ENCODE data around the gene SLC25A25. TPM values are rescaled to one million over a fixed set of nuclear protein-coding genes. Genes with fewer than 3 reads are reported as not detected.

SLC25A25 gene
- total and polyA plus RNA-seq, 10 of the 15 experiments (the other 5 are each of a cell fraction or from before 2014, with no cell fraction given): 0.04 to 17.1 (median 12.4) TPM; not detected in 1

DNA sequence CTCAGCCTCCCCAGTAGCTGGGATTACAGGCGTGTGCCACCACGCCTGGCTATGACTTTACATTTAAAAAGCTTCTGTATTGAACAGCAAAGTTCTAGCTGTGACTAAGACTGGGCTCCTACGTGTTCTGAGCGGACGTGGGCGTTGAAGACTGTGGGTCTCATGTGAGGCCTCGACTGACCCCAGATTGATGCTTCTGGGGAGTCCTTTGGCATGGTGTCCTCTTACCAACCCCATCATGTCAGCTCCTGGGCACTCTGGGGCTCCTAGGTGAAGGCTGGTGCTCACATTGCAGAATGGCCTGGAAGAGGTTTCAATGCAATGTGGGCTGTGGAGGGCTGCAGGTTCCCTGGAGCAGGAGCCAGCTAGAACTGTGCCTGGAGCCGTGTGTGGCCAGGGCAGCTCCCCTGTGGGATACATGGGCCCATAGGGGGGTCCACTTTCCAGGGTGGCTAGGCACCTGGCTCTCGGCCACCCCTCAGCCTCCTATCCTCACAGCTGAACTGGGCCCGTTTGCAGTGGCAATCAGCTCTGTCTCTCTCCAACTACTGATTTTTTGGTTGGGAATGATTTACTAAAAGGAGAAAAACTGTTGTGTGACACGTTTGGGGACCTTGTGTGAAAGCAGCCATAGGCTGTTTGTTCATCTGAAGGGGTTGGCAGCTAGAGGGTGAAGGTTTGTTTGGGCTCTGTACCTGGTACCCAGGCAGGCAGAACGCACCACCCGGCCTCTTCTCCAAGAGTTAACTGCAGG, 29.7 kb downstream of the SLC25A25 start:
- intact Hi-C loops (cut with micrococcal nuclease; ENCODE audit: unreplicated experiment) (no loop called here), in situ Hi-C loops (cut with MboI) (no loop called here)
- Histone ChIP-seq H3K9me3 (replicated peaks; ENCODE audit: control insufficient read depth, insufficient read depth, low read length) (no peaks in the 10 kb centered on the region), H2AFZ (ENCODE audit: control insufficient read depth, low read depth, low read length) (no peak overlapping the region), H4K20me1 (ENCODE audit: control insufficient read depth, insufficient read depth) (peaks cover 3% of the 10 kb centered on the region; the same call in 1 of the 2 replicates), H3K9ac (ENCODE audit: control insufficient read depth, insufficient read depth, low read length) (no peak overlapping the region), H3K4me2 (ENCODE audit: control insufficient read depth, insufficient read depth) (no peak overlapping the region), H3K27ac (ENCODE audit: control insufficient read depth, insufficient read depth) (no peak overlapping the region), H3K4me1 (ENCODE audit: control insufficient read depth, insufficient read depth, low read length) (peaks cover 22% of the 10 kb centered on the region), H3K27me3 (replicated peaks in 1 of 2; ENCODE audit: control insufficient read depth in 2 of 2, insufficient read depth in 2 of 2, low read length in 1 of 2) (no peaks in the 10 kb centered on the region), H3K4me3 (no peak overlapping the region), H3K36me3 (ENCODE audit: control insufficient read depth in 2 of 2, insufficient read depth in 2 of 2, low read length in 1 of 2) (peaks cover 12 to 23% of the 10 kb centered on the region in 2 experiments; a peak in 3 of 4 replicates), H3K79me2 (ENCODE audit: control insufficient read depth, insufficient read depth, low read length) (peaks cover 24% of the 10 kb centered on the region)
- DNase-seq (ENCODE audit: low read depth, low spot score): no peak
- ChIA-PET POLR2A (interaction anchor here (1.0 kb wide), 2 partner anchors 9 to 34 kb away, joined by 3 read pairs; no protein-coding TSS in a partner anchor), CTCF (interaction anchor here (0.9 to 2.3 kb wide), 5 partner anchors 18 to 408 kb away, joined by 3 to 10 read pairs (median 3); no protein-coding TSS in a partner anchor), RAD21 (ENCODE audit: unreplicated experiment) (no interaction called here), SMC1A (ENCODE audit: uncharacterized antibody, unreplicated experiment) (no interaction called here)
- BruUV-seq (replicated peaks): no TSS peak
- 80% methylated on average over 13 of the region's 13 CpGs for WGBS (ENCODE audit: insufficient coverage, insufficient replicate concordance, low lambda C conversion rate, missing lambda C conversion rate)
- ATAC-seq: no peak
- no peak for FAIRE-seq
- TF ChIP-seq SMAD1 (IDR thresholded peaks at IDR 0.05; ENCODE audit: low read depth, partially characterized antibody) (no peak), KLF5 (IDR thresholded peaks at IDR 0.05; ENCODE audit: partially characterized antibody) (no peak), CBX3 (IDR thresholded peaks at IDR 0.05; ENCODE audit: borderline replicate concordance, low read depth) (no peak), RELA (IDR thresholded peaks at IDR 0.05; ENCODE audit: borderline replicate concordance, partially characterized antibody) (no peak), TARDBP (IDR thresholded peaks at IDR 0.05; ENCODE audit: borderline replicate concordance) (no peak), TAF1 (IDR thresholded peaks at IDR 0.05; ENCODE audit: borderline replicate concordance, low read depth, low read length) (no peak), PAX8 (IDR thresholded peaks at IDR 0.05) (no peak), ZNF207 (IDR thresholded peaks at IDR 0.05; ENCODE audit: borderline replicate concordance) (no peak), CHD1 (IDR thresholded peaks at IDR 0.05; ENCODE audit: low read depth, low read length) (no peak), NFIC (IDR thresholded peaks at IDR 0.05; ENCODE audit: low read depth, low read length) (no peak), WRNIP1 (IDR thresholded peaks at IDR 0.05; ENCODE audit: borderline replicate concordance, low read depth, low read length) (no peak), EP300 (IDR thresholded peaks at IDR 0.05; ENCODE audit: borderline replicate concordance in 1 of 2, control insufficient read depth in 1 of 2, low read depth in 2 of 2, low read length in 2 of 2) (no peak), CHD2 (IDR thresholded peaks at IDR 0.05; ENCODE audit: borderline replicate concordance, low read depth, low read length) (no peak), JUNB (IDR thresholded peaks at IDR 0.05) (no peak), TCF3 (IDR thresholded peaks at IDR 0.05; ENCODE audit: borderline replicate concordance, insufficient read depth, low read depth, low read length) (no peak)
- TF ChIP-seq, protein P1, sequence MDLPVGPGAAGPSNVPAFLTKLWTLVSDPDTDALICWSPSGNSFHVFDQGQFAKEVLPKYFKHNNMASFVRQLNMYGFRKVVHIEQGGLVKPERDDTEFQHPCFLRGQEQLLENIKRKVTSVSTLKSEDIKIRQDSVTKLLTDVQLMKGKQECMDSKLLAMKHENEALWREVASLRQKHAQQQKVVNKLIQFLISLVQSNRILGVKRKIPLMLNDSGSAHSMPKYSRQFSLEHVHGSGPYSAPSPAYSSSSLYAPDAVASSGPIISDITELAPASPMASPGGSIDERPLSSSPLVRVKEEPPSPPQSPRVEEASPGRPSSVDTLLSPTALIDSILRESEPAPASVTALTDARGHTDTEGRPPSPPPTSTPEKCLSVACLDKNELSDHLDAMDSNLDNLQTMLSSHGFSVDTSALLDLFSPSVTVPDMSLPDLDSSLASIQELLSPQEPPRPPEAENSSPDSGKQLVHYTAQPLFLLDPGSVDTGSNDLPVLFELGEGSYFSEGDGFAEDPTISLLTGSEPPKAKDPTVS (IDR thresholded peaks at IDR 0.05; ENCODE audit: low read depth, low read length): no peak
- TF ChIP-seq, protein P2, sequence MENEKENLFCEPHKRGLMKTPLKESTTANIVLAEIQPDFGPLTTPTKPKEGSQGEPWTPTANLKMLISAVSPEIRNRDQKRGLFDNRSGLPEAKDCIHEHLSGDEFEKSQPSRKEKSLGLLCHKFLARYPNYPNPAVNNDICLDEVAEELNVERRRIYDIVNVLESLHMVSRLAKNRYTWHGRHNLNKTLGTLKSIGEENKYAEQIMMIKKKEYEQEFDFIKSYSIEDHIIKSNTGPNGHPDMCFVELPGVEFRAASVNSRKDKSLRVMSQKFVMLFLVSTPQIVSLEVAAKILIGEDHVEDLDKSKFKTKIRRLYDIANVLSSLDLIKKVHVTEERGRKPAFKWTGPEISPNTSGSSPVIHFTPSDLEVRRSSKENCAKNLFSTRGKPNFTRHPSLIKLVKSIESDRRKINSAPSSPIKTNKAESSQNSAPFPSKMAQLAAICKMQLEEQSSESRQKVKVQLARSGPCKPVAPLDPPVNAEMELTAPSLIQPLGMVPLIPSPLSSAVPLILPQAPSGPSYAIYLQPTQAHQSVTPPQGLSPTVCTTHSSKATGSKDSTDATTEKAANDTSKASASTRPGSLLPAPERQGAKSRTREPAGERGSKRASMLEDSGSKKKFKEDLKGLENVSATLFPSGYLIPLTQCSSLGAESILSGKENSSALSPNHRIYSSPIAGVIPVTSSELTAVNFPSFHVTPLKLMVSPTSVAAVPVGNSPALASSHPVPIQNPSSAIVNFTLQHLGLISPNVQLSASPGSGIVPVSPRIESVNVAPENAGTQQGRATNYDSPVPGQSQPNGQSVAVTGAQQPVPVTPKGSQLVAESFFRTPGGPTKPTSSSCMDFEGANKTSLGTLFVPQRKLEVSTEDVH (IDR thresholded peaks at IDR 0.05; ENCODE audit: low read depth, partially characterized antibody): no peak
- TF ChIP-seq, protein P3, sequence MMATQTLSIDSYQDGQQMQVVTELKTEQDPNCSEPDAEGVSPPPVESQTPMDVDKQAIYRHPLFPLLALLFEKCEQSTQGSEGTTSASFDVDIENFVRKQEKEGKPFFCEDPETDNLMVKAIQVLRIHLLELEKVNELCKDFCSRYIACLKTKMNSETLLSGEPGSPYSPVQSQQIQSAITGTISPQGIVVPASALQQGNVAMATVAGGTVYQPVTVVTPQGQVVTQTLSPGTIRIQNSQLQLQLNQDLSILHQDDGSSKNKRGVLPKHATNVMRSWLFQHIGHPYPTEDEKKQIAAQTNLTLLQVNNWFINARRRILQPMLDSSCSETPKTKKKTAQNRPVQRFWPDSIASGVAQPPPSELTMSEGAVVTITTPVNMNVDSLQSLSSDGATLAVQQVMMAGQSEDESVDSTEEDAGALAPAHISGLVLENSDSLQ (IDR thresholded peaks at IDR 0.05): no peak

Data from GM12878 (cell line).